K562 (cell line): ENCODE measurements around the gene HMCN2. TPM values are rescaled to one million over a fixed set of nuclear protein-coding genes. Genes with fewer than 3 reads are reported as not detected.

Source experiments
- ATAC-seq: fragments of 200-7000 bp; cut with Tn5 transposase; 3 replicates; pipeline ENCODE4 v1.9.1; 2020; ENCODE audit warnings: moderate library complexity
- BruUV-seq: library from RNA; stranded (reverse); fragments of 400-500 nt; replicated peaks from 2 replicates; lab custom pipeline; 2021; lab: Mats Ljungman, UMichigan
- CTCF ChIA-PET: fragments of 300-600 bp; formaldehyde crosslinking; extraction: SDS; loops from one replicate; lab custom pipeline; 2021; ENCODE audit warnings: low intra/inter-chr PET ratio; lab: Yijun Ruan, JAX
- POLR2A ChIA-PET: fragments of 300-600, 350-650 bp; sonication (Branson Sonifier 250); formaldehyde crosslinking; extraction: SDS; loops from one replicate; lab custom pipeline; 2021; ENCODE audit warnings: antibody characterized with exemption, inconsistent platforms; lab: Yijun Ruan, JAX
- DNase-seq, 4 experiments: peaks; one replicate each; pipeline versions ENCODE4 v3.0.0 to v3.0.0-alpha.2; 2011 to 2018; ENCODE audit warnings: low spot score in 3 of 4, mixed read lengths in 3 of 4; ENCODE audit errors: extremely low read depth in 1 of 4
- FAIRE-seq: peaks from 2 replicates; lab custom pipeline; 2011; peaks lifted over from hg19 to GRCh38; lab: Jason Lieb, UNC
- H2AFZ ChIP-seq: 2 replicates; pipeline ENCODE4 v1.6.0; 2011; ENCODE audit warnings: low read depth, low read length, control low read depth, inconsistent platforms
- H3K27ac ChIP-seq: fragments of 200-600 bp; 3 replicates; pipeline ENCODE4 v1.8.0; 2011; ENCODE audit warnings: low read depth, mild to moderate bottlenecking, control low read depth, inconsistent platforms, low read length, moderate library complexity, mixed read lengths; ENCODE audit errors: extremely low read depth
- H3K27me3 ChIP-seq, 2 experiments: fragments of 300-600 bp in 1 of 2; 2 replicates in 1 of 2; 3 replicates in 1 of 2; pipeline versions ENCODE4 v1.6.0 to v1.8.0; 2011; ENCODE audit warnings: inconsistent platforms in 2 of 2, low read length in 2 of 2, mild to moderate bottlenecking in 1 of 2, mixed read lengths in 1 of 2, moderate library complexity in 1 of 2; ENCODE audit not compliant: control insufficient read depth in 2 of 2, insufficient read depth in 2 of 2
- H3K36me3 ChIP-seq: fragments of 300-600 bp; 3 replicates; pipeline ENCODE4 v1.8.0; 2011; ENCODE audit warnings: mild to moderate bottlenecking, low read length, inconsistent platforms; ENCODE audit not compliant: control insufficient read depth, insufficient read depth
- H3K4me1 ChIP-seq, 2 experiments: fragments of 200-600 bp in 1 of 2; replicated peaks in 1 of 2; 2 replicates in 1 of 2; 3 replicates in 1 of 2; pipeline versions ENCODE4 v1.5.1 to v1.8.0; 2011; ENCODE audit warnings: inconsistent platforms in 2 of 2, low read length in 2 of 2, mild to moderate bottlenecking in 1 of 2, mixed read lengths in 1 of 2, moderate library complexity in 1 of 2; ENCODE audit not compliant: control insufficient read depth in 2 of 2, insufficient read depth in 2 of 2
- H3K4me2 ChIP-seq: 2 replicates; pipeline ENCODE4 v1.6.1; 2011; ENCODE audit warnings: low read length, control low read depth, inconsistent platforms, mixed read lengths; ENCODE audit not compliant: insufficient read depth
- H3K4me3 ChIP-seq: fragments of 200-600 bp; sonication (generic), shearing (Covaris generic); 2 replicates; pipeline ENCODE4 v1.5.1; 2016; ENCODE audit warnings: control low read depth, inconsistent platforms
- H3K79me2 ChIP-seq: fragments of 200-600 bp; 3 replicates; pipeline ENCODE4 v1.8.0; 2011; ENCODE audit warnings: low read length, inconsistent platforms; ENCODE audit not compliant: control insufficient read depth, insufficient read depth
- H3K9ac ChIP-seq, 2 experiments: 2 replicates each; pipeline versions ENCODE4 v1.6.0 to v1.6.1; 2011; ENCODE audit warnings: low read depth in 2 of 2, low read length in 2 of 2, control low read depth in 1 of 2, inconsistent platforms in 1 of 2, mild to moderate bottlenecking in 1 of 2, mixed read lengths in 1 of 2; ENCODE audit not compliant: insufficient read depth in 1 of 2
- H3K9me1 ChIP-seq: one replicate; pipeline ENCODE4 v1.6.0; 2011; ENCODE audit warnings: inconsistent platforms, mild to moderate bottlenecking, low read length, moderate library complexity; ENCODE audit not compliant: control insufficient read depth, insufficient read depth
- H3K9me3 ChIP-seq: replicated peaks from 2 replicates; pipeline ENCODE4 v1.5.1; 2011; ENCODE audit warnings: low read depth, low read length, inconsistent platforms; ENCODE audit not compliant: control insufficient read depth, insufficient read depth
- H4K20me1 ChIP-seq: replicated peaks from 2 replicates; pipeline ENCODE4 v1.6.1; 2011; ENCODE audit warnings: low read length, inconsistent platforms, mixed read lengths; ENCODE audit not compliant: control insufficient read depth, insufficient read depth
- BRCA1 ChIP-seq, 2 experiments: fragments of 450-650 bp in 1 of 2; sonication (generic) in 1 of 2; formaldehyde crosslinking in 1 of 2; IDR thresholded peaks; 2 replicates each; pipeline versions ENCODE4 v1.5.0 to v1.6.1; 2017 to 2020; ENCODE audit warnings: mild to moderate bottlenecking in 1 of 2, missing genetic modification reagents in 1 of 2
- MED1 ChIP-seq: sonication (generic); formaldehyde crosslinking; IDR thresholded peaks from 2 replicates; pipeline ENCODE4 v1.8.1; 2023; ENCODE audit warnings: missing genetic modification reagents, borderline replicate concordance
- POLR2AphosphoS2 ChIP-seq: IDR thresholded peaks from 2 replicates; pipeline ENCODE4 v1.6.1; 2012; ENCODE audit warnings: low read length, improper control_type of control experiment
- RBM25 ChIP-seq: fragments of 200-400 bp; formaldehyde crosslinking; IDR thresholded peaks from 2 replicates; pipeline ENCODE4 v1.6.1; 2018; ENCODE audit warnings: low read length, low read depth, moderate library complexity; ENCODE audit not compliant: severe bottlenecking
- SUPT5H ChIP-seq: fragments of 450-650 bp; IDR thresholded peaks from 2 replicates; pipeline ENCODE4 v1.6.1; 2016
- YY1 ChIP-seq, 3 experiments: IDR thresholded peaks; 2 replicates each; pipeline ENCODE4 v1.6.1; 2011; ENCODE audit warnings: low read length in 2 of 3, mild to moderate bottlenecking in 2 of 3, moderate library complexity in 2 of 3, borderline replicate concordance in 1 of 3, control low read depth in 1 of 3, low read depth in 1 of 3; ENCODE audit not compliant: insufficient read depth in 3 of 3, insufficient replicate concordance in 2 of 3, control insufficient read depth in 1 of 3, insufficient read length in 1 of 3; ENCODE audit errors: extremely low read depth in 1 of 3
- WGBS: fragments of 100-300 bp; shearing (Covaris generic); methylation state at CpG from one replicate; pipeline ENCODE4 v1.1.6; 2016; ENCODE audit warnings: low coverage, mixed read lengths; ENCODE audit not compliant: insufficient coverage; ENCODE audit errors: missing lambda C conversion rate; 5-methylcytosine and 5-hydroxymethylcytosine counted together
- in situ Hi-C: fragments of 300-500 bp; cut with MboI; formaldehyde crosslinking; loops from 4 replicates; pipeline ENCODE4 v1.15.0; 2018; ENCODE audit warnings: inconsistent platforms, mixed read lengths
- intact Hi-C: fragments of 100-400 bp; cut with micrococcal nuclease; formaldehyde crosslinking; loops from 2 replicates; pipeline ENCODE4 v1.14.2; 2022
- polyA plus RNA-seq, 8 experiments: library from polyadenylated mRNA; depleted of rRNA in 4 of 8; stranded (reverse) in 5 of 8; unstranded in 3 of 8; fragments of >200 nt; fragmentation: Nextera tagmentation in 2 of 8; fragmentation: Illumina TruSeq in 1 of 8; extraction: Ambion mirVana in 2 of 8; extraction: Trizol in 1 of 8; gene quantifications; 2 replicates each; pipeline versions ENCODE4 v1.2.1 to v1.2.3, GENCODE V29; 2011 to 2014; ENCODE audit warnings: inconsistent platforms in 1 of 8, missing spikeins in 1 of 8
- total RNA-seq, 7 experiments: library from RNA; depleted of rRNA in 6 of 7; stranded (reverse); fragments of >200 nt in 6 of 7; fragmentation: Illumina TruSeq in 2 of 7; extraction: Trizol in 2 of 7; gene quantifications; 2 replicates each; pipeline versions ENCODE4 v1.2.1 to v1.2.3, GENCODE V29; 2011 to 2021; ENCODE audit warnings: low replicate concordance in 1 of 7
- TF ChIP-seq, protein P1 (sequence below): fragments of 200-800 bp; sonication (Bioruptor generic); IDR thresholded peaks from 2 replicates; pipeline ENCODE4 v1.6.1; 2017; ENCODE audit warnings: missing genetic modification characterization, missing compliant biosample characterization
- TF ChIP-seq, protein P2 (sequence below), 2 experiments: fragments of 450-650 bp; conservative IDR thresholded peaks; 2 replicates each; pipeline ENCODE4 v1.6.1; 2017; ENCODE audit warnings: mild to moderate bottlenecking in 2 of 2, moderate library complexity in 2 of 2
- TF ChIP-seq, protein P3 (sequence below): sonication (generic); formaldehyde crosslinking; IDR thresholded peaks from 2 replicates; pipeline ENCODE4 v1.8.1; 2023; ENCODE audit warnings: missing genetic modification reagents, mild to moderate bottlenecking, borderline replicate concordance
- TF ChIP-seq, protein P4 (sequence below): fragments of 250-450 bp; sonication (Bioruptor Pico); IDR thresholded peaks from 2 replicates; pipeline ENCODE4 v1.9.0; 2021; ENCODE audit warnings: mild to moderate bottlenecking, inconsistent platforms

HMCN2 gene
- total and polyA plus RNA-seq, 9 of the 15 experiments (the other 6 are each of a cell fraction or from before 2014, with no cell fraction given), result 0.01 TPM; not detected in 8

DNA sequence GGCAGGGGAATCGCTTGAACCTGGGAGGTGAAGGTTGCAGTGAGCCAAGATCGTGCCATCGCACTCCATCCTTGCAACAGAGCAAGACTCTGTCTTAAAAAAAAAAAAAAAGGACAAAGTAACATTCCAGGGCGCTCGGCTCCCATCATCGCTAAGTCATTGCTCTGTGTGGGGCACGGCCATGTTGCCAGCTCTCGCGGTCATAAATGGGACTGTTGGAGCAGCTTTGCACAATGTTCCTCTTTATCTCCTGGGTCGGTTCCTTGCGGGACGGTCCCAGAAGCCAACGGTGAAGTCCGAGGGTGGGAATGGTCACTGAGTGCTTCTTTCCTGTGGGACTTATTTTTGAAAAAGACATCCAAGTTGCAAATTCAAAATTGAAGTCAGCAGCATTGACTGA lies 65.5 kb downstream of the HMCN2 start:
- peaks cover 14% of the 10 kb centered on the region for H4K20me1 ChIP-seq
- ATAC-seq (no peak), FAIRE-seq (no peak), DNase-seq (no peak)
- CTCF ChIA-PET, result no interaction called here
- peaks cover 37 to 81% of the 10 kb centered on the region in 2 experiments for H3K27me3 ChIP-seq
- no peak overlapping the region for H3K27ac ChIP-seq
- H3K4me1 ChIP-seq, result peaks cover 0 to 17% of the 10 kb centered on the region in 2 experiments; a peak in 2 of 5 replicates
- 5% methylated on average over 12 of the region's 14 CpGs for WGBS
- intact Hi-C loops, result no loop called here
- POLR2A ChIA-PET, result no interaction called here
- H3K9me3 ChIP-seq, result no peaks in the 10 kb centered on the region
- BruUV-seq, result no TSS peak
- no peaks in the 10 kb centered on the region for H3K79me2 ChIP-seq
- in situ Hi-C loops, result loop anchor here (25.0 kb wide), 1 partner anchor 669 kb away; the partner anchor contains the start of gene PRRX2
- no peak overlapping the region for H3K4me3 ChIP-seq
- H3K9me1 ChIP-seq, result peaks cover 2% of the 10 kb centered on the region
- no peak overlapping the region for H3K9ac ChIP-seq
- H3K4me2 ChIP-seq, result no peak overlapping the region
- H3K36me3 ChIP-seq, result no peaks in the 10 kb centered on the region
- TF ChIP-seq, protein P1, sequence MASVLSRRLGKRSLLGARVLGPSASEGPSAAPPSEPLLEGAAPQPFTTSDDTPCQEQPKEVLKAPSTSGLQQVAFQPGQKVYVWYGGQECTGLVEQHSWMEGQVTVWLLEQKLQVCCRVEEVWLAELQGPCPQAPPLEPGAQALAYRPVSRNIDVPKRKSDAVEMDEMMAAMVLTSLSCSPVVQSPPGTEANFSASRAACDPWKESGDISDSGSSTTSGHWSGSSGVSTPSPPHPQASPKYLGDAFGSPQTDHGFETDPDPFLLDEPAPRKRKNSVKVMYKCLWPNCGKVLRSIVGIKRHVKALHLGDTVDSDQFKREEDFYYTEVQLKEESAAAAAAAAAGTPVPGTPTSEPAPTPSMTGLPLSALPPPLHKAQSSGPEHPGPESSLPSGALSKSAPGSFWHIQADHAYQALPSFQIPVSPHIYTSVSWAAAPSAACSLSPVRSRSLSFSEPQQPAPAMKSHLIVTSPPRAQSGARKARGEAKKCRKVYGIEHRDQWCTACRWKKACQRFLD (CRISPR knock-in tag), result no peak
- no peak for TF ChIP-seq YY1 (IDR thresholded peaks at IDR 0.05; ENCODE audit: borderline replicate concordance in 1 of 3, control insufficient read depth in 1 of 3, extremely low read depth in 1 of 3, insufficient read depth in 3 of 3, insufficient read length in 1 of 3, insufficient replicate concordance in 2 of 3, low read depth in 1 of 3, low read length in 2 of 3)
- TF ChIP-seq, protein P2, sequence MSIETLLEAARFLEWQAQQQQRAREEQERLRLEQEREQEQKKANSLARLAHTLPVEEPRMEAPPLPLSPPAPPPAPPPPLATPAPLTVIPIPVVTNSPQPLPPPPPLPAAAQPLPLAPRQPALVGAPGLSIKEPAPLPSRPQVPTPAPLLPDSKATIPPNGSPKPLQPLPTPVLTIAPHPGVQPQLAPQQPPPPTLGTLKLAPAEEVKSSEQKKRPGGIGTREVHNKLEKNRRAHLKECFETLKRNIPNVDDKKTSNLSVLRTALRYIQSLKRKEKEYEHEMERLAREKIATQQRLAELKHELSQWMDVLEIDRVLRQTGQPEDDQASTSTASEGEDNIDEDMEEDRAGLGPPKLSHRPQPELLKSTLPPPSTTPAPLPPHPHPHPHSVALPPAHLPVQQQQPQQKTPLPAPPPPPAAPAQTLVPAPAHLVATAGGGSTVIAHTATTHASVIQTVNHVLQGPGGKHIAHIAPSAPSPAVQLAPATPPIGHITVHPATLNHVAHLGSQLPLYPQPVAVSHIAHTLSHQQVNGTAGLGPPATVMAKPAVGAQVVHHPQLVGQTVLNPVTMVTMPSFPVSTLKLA (conservative IDR thresholded peaks at IDR 0.05), result no peak
- no peak for TF ChIP-seq RBM25
- no peak for TF ChIP-seq POLR2AphosphoS2
- TF ChIP-seq, protein P3, sequence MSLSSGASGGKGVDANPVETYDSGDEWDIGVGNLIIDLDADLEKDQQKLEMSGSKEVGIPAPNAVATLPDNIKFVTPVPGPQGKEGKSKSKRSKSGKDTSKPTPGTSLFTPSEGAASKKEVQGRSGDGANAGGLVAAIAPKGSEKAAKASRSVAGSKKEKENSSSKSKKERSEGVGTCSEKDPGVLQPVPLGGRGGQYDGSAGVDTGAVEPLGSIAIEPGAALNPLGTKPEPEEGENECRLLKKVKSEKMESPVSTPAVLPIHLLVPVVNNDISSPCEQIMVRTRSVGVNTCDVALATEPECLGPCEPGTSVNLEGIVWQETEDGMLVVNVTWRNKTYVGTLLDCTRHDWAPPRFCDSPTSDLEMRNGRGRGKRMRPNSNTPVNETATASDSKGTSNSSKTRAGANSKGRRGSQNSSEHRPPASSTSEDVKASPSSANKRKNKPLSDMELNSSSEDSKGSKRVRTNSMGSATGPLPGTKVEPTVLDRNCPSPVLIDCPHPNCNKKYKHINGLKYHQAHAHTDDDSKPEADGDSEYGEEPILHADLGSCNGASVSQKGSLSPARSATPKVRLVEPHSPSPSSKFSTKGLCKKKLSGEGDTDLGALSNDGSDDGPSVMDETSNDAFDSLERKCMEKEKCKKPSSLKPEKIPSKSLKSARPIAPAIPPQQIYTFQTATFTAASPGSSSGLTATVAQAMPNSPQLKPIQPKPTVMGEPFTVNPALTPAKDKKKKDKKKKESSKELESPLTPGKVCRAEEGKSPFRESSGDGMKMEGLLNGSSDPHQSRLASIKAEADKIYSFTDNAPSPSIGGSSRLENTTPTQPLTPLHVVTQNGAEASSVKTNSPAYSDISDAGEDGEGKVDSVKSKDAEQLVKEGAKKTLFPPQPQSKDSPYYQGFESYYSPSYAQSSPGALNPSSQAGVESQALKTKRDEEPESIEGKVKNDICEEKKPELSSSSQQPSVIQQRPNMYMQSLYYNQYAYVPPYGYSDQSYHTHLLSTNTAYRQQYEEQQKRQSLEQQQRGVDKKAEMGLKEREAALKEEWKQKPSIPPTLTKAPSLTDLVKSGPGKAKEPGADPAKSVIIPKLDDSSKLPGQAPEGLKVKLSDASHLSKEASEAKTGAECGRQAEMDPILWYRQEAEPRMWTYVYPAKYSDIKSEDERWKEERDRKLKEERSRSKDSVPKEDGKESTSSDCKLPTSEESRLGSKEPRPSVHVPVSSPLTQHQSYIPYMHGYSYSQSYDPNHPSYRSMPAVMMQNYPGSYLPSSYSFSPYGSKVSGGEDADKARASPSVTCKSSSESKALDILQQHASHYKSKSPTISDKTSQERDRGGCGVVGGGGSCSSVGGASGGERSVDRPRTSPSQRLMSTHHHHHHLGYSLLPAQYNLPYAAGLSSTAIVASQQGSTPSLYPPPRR (CRISPR knock-in tag), result no peak
- TF ChIP-seq MED1 (CRISPR knock-in tag), result no peak
- TF ChIP-seq, protein P4, sequence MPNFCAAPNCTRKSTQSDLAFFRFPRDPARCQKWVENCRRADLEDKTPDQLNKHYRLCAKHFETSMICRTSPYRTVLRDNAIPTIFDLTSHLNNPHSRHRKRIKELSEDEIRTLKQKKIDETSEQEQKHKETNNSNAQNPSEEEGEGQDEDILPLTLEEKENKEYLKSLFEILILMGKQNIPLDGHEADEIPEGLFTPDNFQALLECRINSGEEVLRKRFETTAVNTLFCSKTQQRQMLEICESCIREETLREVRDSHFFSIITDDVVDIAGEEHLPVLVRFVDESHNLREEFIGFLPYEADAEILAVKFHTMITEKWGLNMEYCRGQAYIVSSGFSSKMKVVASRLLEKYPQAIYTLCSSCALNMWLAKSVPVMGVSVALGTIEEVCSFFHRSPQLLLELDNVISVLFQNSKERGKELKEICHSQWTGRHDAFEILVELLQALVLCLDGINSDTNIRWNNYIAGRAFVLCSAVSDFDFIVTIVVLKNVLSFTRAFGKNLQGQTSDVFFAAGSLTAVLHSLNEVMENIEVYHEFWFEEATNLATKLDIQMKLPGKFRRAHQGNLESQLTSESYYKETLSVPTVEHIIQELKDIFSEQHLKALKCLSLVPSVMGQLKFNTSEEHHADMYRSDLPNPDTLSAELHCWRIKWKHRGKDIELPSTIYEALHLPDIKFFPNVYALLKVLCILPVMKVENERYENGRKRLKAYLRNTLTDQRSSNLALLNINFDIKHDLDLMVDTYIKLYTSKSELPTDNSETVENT (CRISPR knock-in tag), result no peak
- no peak for TF ChIP-seq SUPT5H
- TF ChIP-seq BRCA1 (IDR thresholded peaks at IDR 0.05), result no peak
- no peak for TF ChIP-seq BRCA1 (CRISPR knock-in tag; IDR thresholded peaks at IDR 0.05)
- no peak overlapping the region for H2AFZ ChIP-seq
